NCI-H187 (cell line): Measurements from ENCODE around the gene SPTLC2.
"Not testable (repeated sequence)": the region's sequence is repeated elsewhere in the genome, so short reads cannot be mapped to it uniquely, and the experiment has no call there.

Source experiments
- DNase-seq, 2 experiments: peaks; one replicate each; lab custom pipeline; 2025; lab: John Stamatoyannopoulos, UW

SPTLC2 gene

GRCh38 chr14:77547512-77548180, 68.8 kb downstream of the SPTLC2 start:
- no peak for DNase-seq

DNA sequence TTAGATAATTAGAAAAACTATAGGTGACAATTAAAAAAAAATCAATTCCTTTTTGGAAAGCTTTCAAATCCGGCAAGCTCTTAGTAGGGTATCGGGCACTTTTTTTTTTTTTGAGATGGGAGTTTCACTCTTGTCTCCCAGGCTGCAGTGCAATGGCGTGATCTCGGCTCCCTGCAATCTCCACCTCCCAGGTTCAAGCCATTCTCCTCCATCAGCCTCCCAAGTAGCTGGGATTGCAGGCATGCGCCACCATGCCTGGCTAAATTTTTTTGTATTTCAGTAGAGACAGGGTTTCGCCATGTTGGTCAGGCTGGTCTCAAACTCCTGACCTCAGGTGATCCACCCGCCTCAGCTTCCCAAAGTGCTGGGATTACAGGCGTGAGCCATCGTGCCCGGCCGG, 71.3 kb downstream of the SPTLC2 start:
- not testable (repeated sequence) for DNase-seq

DNA sequence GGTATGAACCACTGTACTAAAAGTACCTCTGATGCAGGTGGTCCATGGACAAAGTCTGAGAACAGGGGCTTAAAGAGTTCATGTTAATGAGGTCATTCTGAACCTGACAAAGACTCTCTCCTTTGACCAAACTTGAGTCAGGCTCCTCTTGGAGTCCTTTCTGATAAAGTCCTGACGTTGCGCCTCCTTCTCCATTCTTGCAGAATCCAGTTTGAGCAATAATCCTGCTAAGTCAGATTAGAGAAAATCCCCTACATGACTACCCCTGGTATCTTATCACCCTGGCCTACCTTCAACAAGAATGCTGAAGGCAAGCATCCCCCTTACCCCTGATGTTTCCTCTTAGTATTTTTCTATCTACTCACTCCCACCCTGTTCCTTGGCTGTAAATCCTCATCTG, 71.9 kb downstream of the SPTLC2 start:
- no peak for DNase-seq

- DNase-seq: no peak
Measured at GRCh38 chr14:77543637-77544334, 72.7 kb downstream of the SPTLC2 start.

DNA sequence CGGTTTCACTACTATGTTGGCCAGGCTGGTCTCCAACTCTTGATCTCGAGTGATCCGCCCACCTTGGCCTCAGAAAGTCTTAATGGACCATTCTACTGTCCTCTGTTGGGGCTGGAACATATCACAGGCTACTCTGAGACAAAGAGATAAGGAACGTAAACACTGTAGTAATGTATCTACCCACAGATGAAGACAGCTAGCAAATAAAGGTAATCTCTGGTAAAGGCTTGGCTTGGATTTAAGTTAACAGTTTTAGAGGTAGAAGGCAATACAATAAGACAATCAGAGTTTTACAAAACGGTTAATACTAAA, 73.2 kb downstream of the SPTLC2 start:
- DNase-seq: no peak

- DNase-seq: no peak
Measured at GRCh38 chr14:77542421-77543239, 73.8 kb downstream of the SPTLC2 start.

DNA sequence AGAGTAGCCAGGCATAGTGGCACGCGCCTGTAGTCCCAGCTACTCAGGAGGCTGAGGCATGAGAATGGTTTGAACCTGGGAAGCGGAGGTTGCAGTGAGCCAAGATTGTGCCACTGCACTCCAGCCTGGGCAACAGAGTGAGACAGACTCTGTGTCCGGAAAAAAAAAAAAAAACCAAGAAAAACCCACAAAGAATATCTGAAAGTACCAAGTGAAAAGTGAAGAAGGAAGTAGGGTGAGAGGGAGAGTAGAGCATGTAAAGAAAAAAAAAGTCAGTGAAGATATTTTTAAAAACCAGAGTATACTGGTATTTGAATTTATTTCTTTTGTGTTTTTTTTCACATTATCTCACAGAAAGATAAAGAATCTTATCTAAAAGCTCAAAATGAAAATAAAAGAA, 74.5 kb downstream of the SPTLC2 start:
- no peak for DNase-seq

GRCh38 chr14:77536951-77537350, 79.5 kb downstream of the SPTLC2 start:
- DNase-seq: not testable (repeated sequence)

DNA sequence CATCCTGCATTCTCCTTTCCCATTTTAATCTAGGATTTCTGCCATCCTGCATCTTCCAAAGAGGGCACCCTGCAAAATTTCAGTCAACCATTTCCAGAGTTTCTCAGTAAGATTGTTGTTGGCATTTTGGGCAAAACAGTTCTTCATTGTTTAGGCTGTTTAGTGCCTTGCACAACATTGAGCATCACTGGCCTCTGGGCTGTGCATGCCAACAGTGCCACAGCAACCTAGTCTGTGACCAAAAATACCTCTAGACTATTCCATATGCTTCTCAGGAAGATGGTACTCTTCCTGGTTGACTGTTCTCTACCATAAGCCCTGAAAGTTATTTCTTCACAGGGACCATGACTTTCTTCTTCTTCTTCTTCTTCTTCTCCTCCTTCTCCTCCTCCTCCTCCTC, 85.4 kb downstream of the SPTLC2 start:
- DNase-seq: no peak

- DNase-seq: no peak
Measured at GRCh38 chr14:77529963-77530362, 86.5 kb downstream of the SPTLC2 start.

DNA sequence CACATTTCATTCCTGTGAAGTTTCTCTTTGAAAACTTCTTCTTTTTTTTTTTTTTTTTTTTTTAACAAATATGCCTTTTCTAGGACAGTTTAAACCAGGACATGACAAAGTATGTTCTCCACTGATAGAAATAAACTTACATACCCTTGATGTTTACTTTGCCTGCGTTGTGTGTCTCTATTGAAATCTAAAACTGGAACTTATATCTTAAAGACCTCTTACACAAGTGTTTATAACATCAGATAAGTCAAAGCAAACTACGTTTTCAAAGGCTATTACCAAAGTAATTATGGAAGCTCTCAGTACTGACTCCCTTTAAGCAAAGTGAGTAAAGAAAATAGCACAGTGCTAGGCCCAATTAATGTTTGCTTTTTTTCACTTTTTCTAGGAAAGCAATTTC, 87.2 kb downstream of the SPTLC2 start:
- DNase-seq: no peak

- DNase-seq: not testable (repeated sequence)
Measured at GRCh38 chr14:77528701-77529100, 87.7 kb downstream of the SPTLC2 start.

DNA sequence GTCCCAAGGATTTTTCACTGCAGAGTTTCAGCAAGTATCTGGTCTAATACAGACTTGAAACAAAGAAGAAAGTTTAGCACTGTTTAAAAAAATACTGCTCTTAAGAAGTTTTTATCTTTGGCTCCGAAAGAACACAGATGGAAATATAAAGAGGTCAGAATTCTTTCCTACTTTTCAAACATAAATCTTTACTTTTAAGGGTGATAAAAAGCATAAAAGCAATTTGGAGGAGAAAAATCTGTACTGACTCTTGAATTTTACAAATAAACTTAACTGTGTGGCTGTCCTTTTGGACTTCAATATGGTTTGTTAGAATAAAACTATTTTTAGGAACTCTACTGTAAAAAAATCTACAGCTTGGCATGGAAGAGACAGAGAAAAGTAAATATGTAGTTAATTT, 90.2 kb downstream of the SPTLC2 start:
- DNase-seq: no peak

GRCh38 chr14:77524536-77524935, 91.9 kb downstream of the SPTLC2 start:
- DNase-seq: no peak

DNA sequence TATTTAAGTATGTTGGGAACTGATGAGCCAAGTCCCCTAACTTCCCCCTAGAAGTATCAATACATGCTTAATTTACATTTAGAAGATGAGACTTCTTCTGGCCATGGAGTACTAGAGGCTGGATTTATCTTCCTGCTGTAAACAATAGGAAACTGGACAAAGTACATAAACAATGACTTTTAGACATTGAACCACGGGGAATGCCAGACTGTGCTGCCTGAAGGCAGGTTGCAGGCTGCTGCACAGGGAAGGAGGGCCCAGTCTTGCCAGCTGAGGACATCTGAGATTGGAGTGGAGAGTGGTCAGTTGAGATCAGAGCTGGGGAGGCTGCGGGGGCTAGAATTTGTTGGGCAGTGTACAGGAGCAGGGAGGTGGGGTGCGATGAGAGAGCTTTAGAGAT, 93.3 kb downstream of the SPTLC2 start:
- no peak for DNase-seq

DNA sequence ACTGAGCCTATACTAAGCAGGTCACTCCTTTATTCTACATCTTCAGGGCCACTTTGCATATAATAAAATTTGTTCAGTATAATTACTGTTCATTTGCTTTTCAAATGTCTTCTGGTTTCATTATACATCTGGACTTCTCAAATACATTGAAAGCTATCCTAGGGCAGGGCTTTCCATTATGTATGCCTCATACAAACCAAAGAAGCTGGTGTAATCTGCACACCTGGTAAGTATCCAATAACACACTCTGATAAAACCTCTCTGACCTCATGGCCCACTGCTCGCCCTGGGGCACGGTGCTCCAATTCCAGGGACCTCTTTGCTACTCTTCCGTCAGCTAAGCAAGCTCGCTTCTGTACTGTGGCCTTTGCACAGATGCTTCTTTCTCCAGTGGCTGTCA, 95.9 kb downstream of the SPTLC2 start:
- no peak for DNase-seq

DNA sequence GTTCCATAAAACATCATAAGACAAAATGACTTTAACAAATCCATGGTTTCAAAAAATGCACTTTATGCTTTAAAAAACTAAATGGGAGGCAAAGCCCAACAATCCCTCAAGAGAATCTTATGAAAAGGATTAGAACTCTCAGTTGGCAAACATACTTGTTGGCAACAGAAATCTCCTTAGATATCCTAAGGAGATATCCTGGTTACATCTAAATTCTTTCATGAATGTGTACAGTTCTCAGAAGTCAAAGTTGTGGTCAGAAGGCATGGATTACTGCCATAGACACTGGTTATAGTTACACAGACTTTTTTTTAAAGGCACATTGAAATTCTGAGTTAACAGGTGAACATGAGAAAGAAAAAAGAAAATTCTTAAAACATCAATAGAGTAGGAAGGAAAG, 100.3 kb downstream of the SPTLC2 start:
- DNase-seq: no peak

GRCh38 chr14:77511486-77512162, 104.8 kb downstream of the SPTLC2 start:
- no peak for DNase-seq

DNA sequence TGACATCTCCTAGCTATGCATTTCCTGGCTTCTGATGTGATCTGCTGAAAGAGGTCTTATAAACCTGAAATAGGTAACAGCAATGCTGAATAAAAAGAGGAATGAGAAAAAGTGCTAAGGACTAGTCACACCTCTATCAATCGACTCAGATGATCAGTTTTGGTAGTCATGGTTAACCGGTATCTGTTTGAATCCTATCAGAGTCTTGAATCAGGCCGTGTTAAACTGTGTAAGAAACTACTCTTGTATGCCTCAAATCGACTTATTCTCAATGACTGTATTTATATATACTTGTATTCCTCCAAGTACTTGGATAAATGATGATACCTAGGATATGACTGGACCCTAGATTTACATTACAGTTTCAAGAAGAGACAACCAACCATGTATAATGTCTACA, 107.1 kb downstream of the SPTLC2 start:
- DNase-seq: no peak

DNA sequence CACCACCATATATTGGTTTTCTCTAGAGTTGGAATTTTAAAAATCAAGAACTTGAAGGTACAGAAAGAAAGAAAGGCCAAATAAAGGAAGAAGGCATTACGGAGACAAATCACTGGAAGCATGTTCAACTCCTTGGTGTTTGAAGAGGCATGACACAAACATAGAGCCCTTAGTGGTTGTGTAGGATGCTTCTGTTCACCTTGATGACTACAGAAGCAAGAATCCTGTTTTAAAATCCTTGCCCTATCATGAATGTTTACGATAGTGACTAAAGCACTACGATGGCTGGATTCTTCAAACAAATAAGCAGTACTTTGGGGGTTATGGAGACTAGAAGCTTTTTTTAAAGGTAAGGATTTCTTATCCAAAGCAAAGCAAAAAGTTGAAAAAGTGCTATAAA, 107.6 kb downstream of the SPTLC2 start:
- no peak for DNase-seq

DNA sequence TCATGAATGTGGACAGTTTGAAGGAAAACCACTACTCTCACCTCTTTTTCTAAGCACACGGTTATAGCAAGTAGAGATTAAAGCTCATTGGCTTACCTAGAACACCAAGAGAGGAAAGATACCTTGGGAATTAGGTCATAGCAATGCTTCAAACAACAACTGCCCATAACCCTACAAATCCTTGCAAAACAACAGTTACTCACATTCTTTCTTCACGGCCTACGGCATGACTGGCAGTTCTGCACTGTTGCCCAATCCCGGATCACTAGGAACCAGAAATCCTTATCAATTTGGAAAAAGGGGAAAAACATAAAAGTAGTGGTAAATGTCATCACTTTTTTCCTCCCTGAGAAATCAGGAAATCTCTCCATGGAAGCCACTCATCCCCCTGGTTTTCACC, 108.2 kb downstream of the SPTLC2 start:
- no peak for DNase-seq

DNA sequence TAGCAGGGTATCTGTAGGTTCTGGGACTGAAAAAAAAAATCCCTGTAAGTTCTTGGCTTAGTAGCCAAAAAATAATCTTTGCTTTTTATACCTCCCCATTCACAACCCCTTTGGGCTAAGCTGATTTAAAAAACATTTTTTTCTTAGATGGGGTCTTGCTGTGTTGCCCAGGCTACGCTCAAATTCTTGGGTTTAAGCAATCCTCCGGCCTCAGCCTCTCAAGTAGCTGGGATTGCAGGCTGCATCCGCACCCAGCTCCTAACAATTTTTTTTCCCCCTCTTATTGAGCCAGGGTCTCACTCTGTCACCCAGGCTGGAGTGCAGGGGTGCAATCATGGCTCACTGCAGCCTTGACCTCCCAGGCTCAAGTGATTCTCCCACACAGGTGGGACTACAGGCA, 108.7 kb downstream of the SPTLC2 start:
- no peak for DNase-seq

DNA sequence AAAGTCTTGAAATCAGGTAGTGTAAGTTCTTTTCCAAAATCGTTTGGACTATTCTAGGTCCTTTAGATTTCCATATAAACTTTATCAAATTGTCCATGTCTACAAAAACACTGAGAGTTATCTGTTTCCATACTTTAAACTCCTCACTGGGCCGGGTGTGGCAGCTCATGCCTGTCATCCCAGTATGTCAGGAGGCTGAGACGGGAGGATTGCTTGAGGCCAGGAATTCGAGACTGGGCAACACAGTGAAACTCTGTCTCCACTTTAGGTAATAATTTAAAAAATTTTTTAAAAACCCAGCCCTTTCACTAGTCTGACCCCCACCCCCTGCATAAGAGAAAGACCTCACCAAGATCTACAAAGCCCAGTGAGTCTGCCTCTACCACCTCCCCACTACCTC, 111.4 kb downstream of the SPTLC2 start:
- no peak for DNase-seq
